Loucy (cell line): ENCODE results near the gene MARCO.

Experiments
- H2AFZ ChIP-seq: fragments of 200-600 bp; sonication (generic); 2 replicates; pipeline ENCODE4 v1.6.0; 2016; ENCODE audit warnings: antibody characterized with exemption, mild to moderate bottlenecking, low read length, moderate library complexity
- H3F3A ChIP-seq: fragments of 200-600 bp; 2 replicates; pipeline ENCODE4 v1.6.0; 2016; ENCODE audit warnings: antibody characterized with exemption, low read depth, mild to moderate bottlenecking
- H3K27me3 ChIP-seq: fragments of 200-600 bp; sonication (generic); 2 replicates; pipeline ENCODE4 v1.6.1; 2014; ENCODE audit warnings: low read length, mild to moderate bottlenecking; ENCODE audit not compliant: insufficient read depth, poor library complexity, severe bottlenecking
- H3K36me3 ChIP-seq: fragments of 200-600 bp; sonication (generic); 2 replicates; pipeline ENCODE4 v1.6.1; 2016; ENCODE audit warnings: low read length; ENCODE audit not compliant: insufficient read depth
- H3K4me1 ChIP-seq: fragments of 200-600 bp; sonication (generic); 2 replicates; pipeline ENCODE4 v1.5.1; 2014; ENCODE audit warnings: low read length, mild to moderate bottlenecking; ENCODE audit not compliant: insufficient read depth, poor library complexity, severe bottlenecking
- H3K4me2 ChIP-seq: fragments of 200-600 bp; sonication (generic); 2 replicates; pipeline ENCODE4 v1.6.0; 2014; ENCODE audit warnings: antibody characterized with exemption, low read length, low read depth, mild to moderate bottlenecking; ENCODE audit not compliant: poor library complexity, severe bottlenecking
- H3K4me3 ChIP-seq: fragments of 200-600 bp; sonication (generic); 2 replicates; pipeline ENCODE4 v1.5.1; 2014; ENCODE audit warnings: low read length, mild to moderate bottlenecking, mixed read lengths; ENCODE audit not compliant: poor library complexity, severe bottlenecking
- H3K79me2 ChIP-seq: fragments of 200-600 bp; sonication (generic); 2 replicates; pipeline ENCODE4 v1.6.1; 2014; ENCODE audit warnings: low read length; ENCODE audit not compliant: insufficient read depth
- H3K9ac ChIP-seq: fragments of 200-600 bp; sonication (generic); 2 replicates; pipeline ENCODE4 v1.6.0; 2014; ENCODE audit warnings: mild to moderate bottlenecking, low read depth, low read length, moderate library complexity; ENCODE audit not compliant: poor library complexity, severe bottlenecking
- H3K9me2 ChIP-seq: fragments of 200-600 bp; sonication (generic); replicated peaks from 2 replicates; pipeline ENCODE4 v1.6.1; 2016; ENCODE audit warnings: low read depth, low read length, mixed read lengths
- H3K9me3 ChIP-seq: fragments of 200-600 bp; sonication (generic); 2 replicates; pipeline ENCODE4 v1.6.1; 2014; ENCODE audit warnings: mild to moderate bottlenecking, antibody characterized with exemption, low read length, low read depth; ENCODE audit not compliant: insufficient read depth
- H4K20me1 ChIP-seq: fragments of 200-600 bp; sonication (generic); 2 replicates; pipeline ENCODE4 v1.6.0; 2014; ENCODE audit warnings: antibody characterized with exemption, low read length, mild to moderate bottlenecking; ENCODE audit not compliant: insufficient read depth, poor library complexity, severe bottlenecking
- CTCF ChIP-seq: fragments of 200-600 bp; sonication (generic); conservative IDR thresholded peaks from 2 replicates; pipeline ENCODE4 v1.5.1; 2014; ENCODE audit warnings: mild to moderate bottlenecking, antibody characterized with exemption, low read length
- EZH2phosphoT487 ChIP-seq: fragments of 200-600 bp; IDR thresholded peaks from 2 replicates; pipeline ENCODE4 v1.6.1; 2018; ENCODE audit warnings: antibody characterized with exemption, mild to moderate bottlenecking, moderate library complexity, borderline replicate concordance

Gene MARCO

GRCh38 chr2:118921646-118922045, 20.3 kb upstream of the MARCO start:
- no peaks in the 10 kb centered on the region for H3F3A ChIP-seq
- H3K4me3 ChIP-seq: no peak overlapping the region
- H3K9me3 ChIP-seq: no peaks in the 10 kb centered on the region
- H3K4me1 ChIP-seq: no peaks in the 10 kb centered on the region
- no peak overlapping the region for H3K9ac ChIP-seq
- no peaks in the 10 kb centered on the region for H4K20me1 ChIP-seq
- no peaks in the 10 kb centered on the region for H3K36me3 ChIP-seq
- H3K4me2 ChIP-seq: no peak overlapping the region
- no peak for TF ChIP-seq EZH2phosphoT487
- no peak for TF ChIP-seq CTCF
- H3K79me2 ChIP-seq: no peaks in the 10 kb centered on the region
- no peaks in the 10 kb centered on the region for H3K27me3 ChIP-seq
- no peak overlapping the region for H2AFZ ChIP-seq
- H3K9me2 ChIP-seq: no peaks in the 10 kb centered on the region

DNA sequence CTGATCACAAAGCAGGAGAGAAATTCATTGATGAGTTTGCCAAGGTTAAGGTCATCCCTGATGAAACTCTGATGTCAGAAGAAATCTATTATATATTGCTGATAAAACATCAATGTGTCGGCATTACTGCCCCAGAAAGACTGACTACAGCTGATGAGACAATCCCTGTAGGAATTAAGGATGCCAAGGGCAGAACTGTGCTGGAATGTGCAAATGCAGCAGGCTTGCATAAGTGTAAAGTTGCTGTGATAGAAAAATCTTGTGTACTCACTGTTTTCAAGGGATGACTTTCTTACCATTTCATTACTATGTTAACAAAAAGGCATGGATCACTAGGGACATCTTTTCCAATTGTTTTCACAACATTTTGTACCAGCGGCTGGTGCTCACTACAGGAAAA, 19.7 kb upstream of the MARCO start:
- Histone ChIP-seq H3K4me2 (no peak overlapping the region), H2AFZ (no peak overlapping the region), H3K36me3 (no peaks in the 10 kb centered on the region), H3K9me2 (no peaks in the 10 kb centered on the region), H3K4me3 (no peak overlapping the region), H3F3A (no peaks in the 10 kb centered on the region), H3K9ac (no peak overlapping the region), H3K4me1 (no peaks in the 10 kb centered on the region), H3K79me2 (no peaks in the 10 kb centered on the region), H3K9me3 (no peaks in the 10 kb centered on the region), H4K20me1 (no peaks in the 10 kb centered on the region), H3K27me3 (no peaks in the 10 kb centered on the region)
- TF ChIP-seq EZH2phosphoT487 (no peak), CTCF (no peak)

GRCh38 chr2:118923371-118923770, 18.6 kb upstream of the MARCO start:
- Histone ChIP-seq H4K20me1 (no peaks in the 10 kb centered on the region), H3K79me2 (no peaks in the 10 kb centered on the region), H3K27me3 (no peaks in the 10 kb centered on the region), H3K9me3 (no peaks in the 10 kb centered on the region), H3K4me2 (no peak overlapping the region), H3K4me3 (no peak overlapping the region), H2AFZ (no peak overlapping the region), H3K9ac (no peak overlapping the region), H3K9me2 (no peaks in the 10 kb centered on the region), H3F3A (no peaks in the 10 kb centered on the region), H3K36me3 (no peaks in the 10 kb centered on the region), H3K4me1 (no peaks in the 10 kb centered on the region)
- TF ChIP-seq EZH2phosphoT487 (no peak), CTCF (no peak)
